CD14-positive monocyte (primary cell): ENCODE results near the gene PRKAG3. TPM values are rescaled to one million over a fixed set of nuclear protein-coding genes. Genes with fewer than 3 reads are reported as not detected.
A peak's percentile ranks its signal among the peaks of the same experiment; 100 is the strongest.

Experiments used
- DNase-seq, 3 donors: peaks; one replicate each; pipeline ENCODE4 v3.0.0-alpha.2; 2011 to 2022
- H2AFZ ChIP-seq: 2 replicates; pipeline ENCODE4 v1.6.0; 2012; ENCODE audit warnings: mild to moderate bottlenecking, low read depth, low read length, inconsistent platforms; ENCODE audit not compliant: insufficient read depth, poor library complexity, severe bottlenecking
- H3K27ac ChIP-seq, 2 donors: 1 replicate in 1 of 2; 2 replicates in 1 of 2; pipeline ENCODE4 v1.5.1; 2012 to 2013; ENCODE audit warnings: low read length in 2 of 2, control low read depth in 1 of 2, inconsistent platforms in 1 of 2, low read depth in 1 of 2, mild to moderate bottlenecking in 1 of 2
- H3K27me3 ChIP-seq, 2 donors: one replicate each; pipeline versions ENCODE4 v1.6.0 to v1.6.1; 2011 to 2013; ENCODE audit warnings: low read length in 2 of 2; ENCODE audit not compliant: control insufficient read depth in 2 of 2, insufficient read depth in 2 of 2
- H3K36me3 ChIP-seq, 2 donors: replicated peaks in 1 of 2; 1 replicate in 1 of 2; 2 replicates in 1 of 2; pipeline versions ENCODE4 v1.5.1 to v1.6.1; 2012 to 2013; ENCODE audit warnings: low read length in 2 of 2, control low read depth in 1 of 2, inconsistent platforms in 1 of 2, mild to moderate bottlenecking in 1 of 2; ENCODE audit not compliant: insufficient read depth in 2 of 2, control insufficient read depth in 1 of 2
- H3K4me1 ChIP-seq, 2 donors: 1 replicate in 1 of 2; 2 replicates in 1 of 2; pipeline versions ENCODE4 v1.5.1 to v1.6.1; 2012 to 2013; ENCODE audit warnings: low read length in 2 of 2, control low read depth in 1 of 2, inconsistent platforms in 1 of 2, mild to moderate bottlenecking in 1 of 2, moderate library complexity in 1 of 2; ENCODE audit not compliant: insufficient read depth in 2 of 2, control insufficient read depth in 1 of 2
- H3K4me2 ChIP-seq: replicated peaks from 2 replicates; pipeline ENCODE3; 2012; ENCODE audit warnings: low read length, moderate library complexity, mild to moderate bottlenecking; ENCODE audit not compliant: poor library complexity, severe bottlenecking; ENCODE audit errors: extremely low read depth
- H3K4me3 ChIP-seq, 3 experiments: fragments of 200-600 bp in 1 of 3; sonication (generic) in 1 of 3; replicated peaks in 1 of 3; 1 replicate in 2 of 3; 2 replicates in 1 of 3; pipeline ENCODE4 v1.5.1; 2011 to 2013; ENCODE audit warnings: low read length in 3 of 3, mild to moderate bottlenecking in 3 of 3, control low read depth in 2 of 3, low read depth in 2 of 3, inconsistent platforms in 1 of 3, moderate library complexity in 1 of 3
- H3K79me2 ChIP-seq: 2 replicates; pipeline ENCODE4 v1.6.0; 2012; ENCODE audit warnings: mild to moderate bottlenecking, control low read depth, inconsistent platforms, low read length, moderate library complexity; ENCODE audit not compliant: insufficient read depth
- H3K9ac ChIP-seq: 2 replicates; pipeline ENCODE4 v1.6.0; 2017; ENCODE audit warnings: low read length, mild to moderate bottlenecking; ENCODE audit not compliant: insufficient read depth, poor library complexity, severe bottlenecking
- H3K9me3 ChIP-seq, 2 donors: replicated peaks in 1 of 2; 1 replicate in 1 of 2; 2 replicates in 1 of 2; pipeline versions ENCODE4 v1.5.1 to v1.6.1; 2012 to 2013; ENCODE audit warnings: low read length in 2 of 2, control low read depth in 1 of 2; ENCODE audit not compliant: control insufficient read depth in 1 of 2, insufficient read depth in 1 of 2
- H4K20me1 ChIP-seq: 2 replicates; pipeline ENCODE4 v1.6.0; 2012; ENCODE audit warnings: mild to moderate bottlenecking, low read length, control low read depth, moderate library complexity; ENCODE audit not compliant: insufficient read depth
- H3K27ac Mint-ChIP-seq, 7 donors: one replicate each; pipeline ENCODE4 v1.8.0; 2020; ENCODE audit warnings: mild to moderate bottlenecking in 7 of 7, mixed read lengths in 7 of 7, moderate library complexity in 6 of 7, inconsistent platforms in 2 of 7
- H3K27me3 Mint-ChIP-seq, 3 donors: one replicate each; pipeline ENCODE4 v1.8.0; 2021 to 2022; ENCODE audit warnings: low read depth in 3 of 3, mild to moderate bottlenecking in 3 of 3, mixed read lengths in 3 of 3, moderate library complexity in 3 of 3, inconsistent platforms in 1 of 3
- H3K36me3 Mint-ChIP-seq, 2 donors: one replicate each; pipeline ENCODE4 v1.8.0; 2020; ENCODE audit warnings: mixed read lengths in 2 of 2, inconsistent platforms in 1 of 2, mild to moderate bottlenecking in 1 of 2
- H3K4me1 Mint-ChIP-seq: one replicate; pipeline ENCODE4 v1.8.0; 2020; ENCODE audit warnings: mild to moderate bottlenecking, mixed read lengths
- H3K4me3 Mint-ChIP-seq, 2 donors: one replicate each; pipeline ENCODE4 v1.8.0; 2020; ENCODE audit warnings: mild to moderate bottlenecking in 2 of 2, mixed read lengths in 2 of 2, moderate library complexity in 1 of 2
- H3K9me3 Mint-ChIP-seq, 7 donors: one replicate each; pipeline ENCODE4 v1.8.0; 2020 to 2022; ENCODE audit warnings: mixed read lengths in 7 of 7, mild to moderate bottlenecking in 6 of 7, moderate library complexity in 6 of 7, inconsistent platforms in 2 of 7
- WGBS: methylation state at CpG from one replicate; pipeline ENCODE4 v1.1.5; 2013; ENCODE audit warnings: missing lambda C conversion rate; ENCODE audit not compliant: insufficient coverage; 5-methylcytosine and 5-hydroxymethylcytosine counted together
- intact Hi-C, 2 donors: fragments of 100-400 bp; cut with micrococcal nuclease; formaldehyde crosslinking; loops; one replicate each; pipeline versions ENCODE4 v1.15.0 to v1.15.1; 2023
- polyA plus RNA-seq, 3 donors: library from polyadenylated mRNA; depleted of rRNA in 1 of 3; unstranded in 2 of 3; stranded (reverse) in 1 of 3; fragments of 300-500 nt in 2 of 3; fragments of >200 nt in 1 of 3; fragmentation: Illumina TruSeq in 2 of 3; gene quantifications; 1 replicate in 2 of 3; 2 replicates in 1 of 3; pipeline ENCODE4 v1.2.3, GENCODE V29; 2012 to 2021
- TF ChIP-seq, protein P1 (sequence below): fragments of 200-600 bp; IDR thresholded peaks from one replicate; pipeline ENCODE4 v1.8.0; 2022; ENCODE audit warnings: antibody characterized with exemption, mild to moderate bottlenecking

PRKAG3 gene
- polyA plus RNA-seq, 3 donors: not detected

DNA sequence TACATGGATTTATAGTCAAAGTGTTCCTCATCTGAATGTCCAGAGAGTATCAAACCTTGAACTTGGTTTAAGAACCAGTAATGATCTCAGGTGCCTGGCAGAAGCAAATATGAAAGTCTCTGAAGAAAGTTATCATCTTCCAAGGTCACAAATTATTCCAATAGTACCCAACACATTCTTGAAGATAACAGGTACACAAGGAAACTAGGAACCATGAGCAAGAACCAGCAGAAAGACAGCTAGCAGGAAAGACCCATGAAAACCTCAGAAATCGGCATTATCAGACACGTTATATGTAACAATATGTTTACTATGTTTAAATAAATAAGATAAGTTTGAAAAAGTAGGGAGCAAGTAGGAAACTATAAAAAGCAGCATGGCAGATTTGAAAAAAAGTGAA is 5.9 kb upstream of the PRKAG3 start:
- H3K4me3 Mint-ChIP-seq: no peak overlapping the region
- H3K4me2 ChIP-seq: no peak overlapping the region
- H3K27ac Mint-ChIP-seq: no peak overlapping the region
- no peaks in the 10 kb centered on the region for H3K36me3 ChIP-seq
- WGBS: no CpG with 5 or more reads among the region's 2 CpGs
- H3K27me3 Mint-ChIP-seq: peaks cover 13 to 26% (median 23%) of the 10 kb centered on the region in 3 donors
- peaks cover 15 to 23% of the 10 kb centered on the region in 2 donors for H3K4me1 ChIP-seq
- peaks cover 30% of the 10 kb centered on the region for H3K4me1 Mint-ChIP-seq
- intact Hi-C loops: loop anchor here in 1 of 2 donors (5.0 kb wide), 1 partner anchor 105 kb away; no protein-coding TSS in a partner anchor
- H3K36me3 Mint-ChIP-seq: peaks cover 1 to 4% of the 10 kb centered on the region in 2 donors
- no peak overlapping the region for H2AFZ ChIP-seq
- H3K4me3 ChIP-seq: no peak overlapping the region
- peaks cover 21 to 25% of the 10 kb centered on the region in 2 donors for H3K27me3 ChIP-seq
- peaks cover 3 to 8% of the 10 kb centered on the region in 2 donors for H3K9me3 ChIP-seq
- H3K9me3 Mint-ChIP-seq: peaks cover 0 to 20% (median 14%) of the 10 kb centered on the region in 7 donors
- no peak for DNase-seq
- TF ChIP-seq, protein P1, sequence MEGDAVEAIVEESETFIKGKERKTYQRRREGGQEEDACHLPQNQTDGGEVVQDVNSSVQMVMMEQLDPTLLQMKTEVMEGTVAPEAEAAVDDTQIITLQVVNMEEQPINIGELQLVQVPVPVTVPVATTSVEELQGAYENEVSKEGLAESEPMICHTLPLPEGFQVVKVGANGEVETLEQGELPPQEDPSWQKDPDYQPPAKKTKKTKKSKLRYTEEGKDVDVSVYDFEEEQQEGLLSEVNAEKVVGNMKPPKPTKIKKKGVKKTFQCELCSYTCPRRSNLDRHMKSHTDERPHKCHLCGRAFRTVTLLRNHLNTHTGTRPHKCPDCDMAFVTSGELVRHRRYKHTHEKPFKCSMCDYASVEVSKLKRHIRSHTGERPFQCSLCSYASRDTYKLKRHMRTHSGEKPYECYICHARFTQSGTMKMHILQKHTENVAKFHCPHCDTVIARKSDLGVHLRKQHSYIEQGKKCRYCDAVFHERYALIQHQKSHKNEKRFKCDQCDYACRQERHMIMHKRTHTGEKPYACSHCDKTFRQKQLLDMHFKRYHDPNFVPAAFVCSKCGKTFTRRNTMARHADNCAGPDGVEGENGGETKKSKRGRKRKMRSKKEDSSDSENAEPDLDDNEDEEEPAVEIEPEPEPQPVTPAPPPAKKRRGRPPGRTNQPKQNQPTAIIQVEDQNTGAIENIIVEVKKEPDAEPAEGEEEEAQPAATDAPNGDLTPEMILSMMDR: no peak
- H3K79me2 ChIP-seq: no peaks in the 10 kb centered on the region
- no peak overlapping the region for H3K9ac ChIP-seq
- no peaks in the 10 kb centered on the region for H4K20me1 ChIP-seq
- H3K27ac ChIP-seq: no peak overlapping the region

DNA sequence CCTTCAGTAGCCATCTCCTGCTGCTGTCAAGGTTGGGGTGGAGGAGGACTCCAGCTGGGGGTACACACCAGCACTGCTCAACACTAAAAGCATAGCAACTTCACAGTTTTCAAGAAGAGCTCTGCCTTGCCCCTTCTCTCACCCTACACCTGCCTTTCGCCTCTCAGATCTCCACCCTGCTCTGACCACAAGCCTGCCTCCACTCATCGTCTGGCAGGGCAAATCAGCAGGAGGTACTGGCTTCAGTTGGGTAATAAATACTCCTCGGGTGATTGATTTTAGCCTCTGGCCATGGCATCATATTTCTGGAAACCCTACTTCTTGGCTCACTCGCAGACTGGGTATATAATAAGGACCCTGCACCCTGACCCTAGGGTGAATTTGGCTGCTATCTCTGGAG is 3.1 kb upstream of the PRKAG3 start:
- TF ChIP-seq, protein P1: no peak
- peaks cover 39% of the 10 kb centered on the region for H3K4me1 Mint-ChIP-seq
- H3K36me3 Mint-ChIP-seq: no peaks in the 10 kb centered on the region
- Histone ChIP-seq H3K9me3 (peaks cover 3 to 8% of the 10 kb centered on the region in 2 donors), H3K9ac (no peak overlapping the region), H2AFZ (no peak overlapping the region), H3K27ac (no peak overlapping the region), H4K20me1 (no peaks in the 10 kb centered on the region), H3K4me3 (no peak overlapping the region), H3K36me3 (no peaks in the 10 kb centered on the region), H3K27me3 (peaks cover 22 to 26% of the 10 kb centered on the region in 2 donors), H3K79me2 (no peaks in the 10 kb centered on the region), H3K4me2 (no peak overlapping the region), H3K4me1 (peaks cover 18 to 34% of the 10 kb centered on the region in 2 donors)
- H3K9me3 Mint-ChIP-seq: peaks cover 0 to 11% (median 10%) of the 10 kb centered on the region in 7 donors
- DNase-seq: no peak
- peak overlapping the region in 1 of 2 donors; percentile 21 for H3K4me3 Mint-ChIP-seq
- 76% methylated on average over 4 of the region's 4 CpGs for WGBS
- intact Hi-C loops: loop anchor here in 1 of 2 donors (5.0 kb wide), 2 partner anchors 37 to 102 kb away; no protein-coding TSS in a partner anchor
- H3K27me3 Mint-ChIP-seq: peaks cover 20 to 36% (median 33%) of the 10 kb centered on the region in 3 donors
- peak overlapping the region in 1 of 7 donors; percentile 57 for H3K27ac Mint-ChIP-seq
